Parathyroid adenoma (tissue), 2 donors: ENCODE results near the gene ANGPTL7.

Experiments
- H2AFZ ChIP-seq: fragments of 300-600 bp; sonication (generic); one replicate; pipeline ENCODE4 v1.7.0; 2017; ENCODE audit warnings: antibody characterized with exemption, mild to moderate bottlenecking
- H3K27ac ChIP-seq: fragments of 300-600 bp; sonication (generic); one replicate; pipeline ENCODE4 v1.7.0; 2017
- H3K27me3 ChIP-seq: fragments of 300-600 bp; sonication (generic); one replicate; pipeline ENCODE4 v1.7.0; 2017; ENCODE audit warnings: low read length; ENCODE audit not compliant: control insufficient read depth, insufficient read depth
- H3K36me3 ChIP-seq: fragments of 300-600 bp; sonication (generic); one replicate; pipeline ENCODE4 v1.7.0; 2017; ENCODE audit warnings: low read length; ENCODE audit not compliant: control insufficient read depth, insufficient read depth
- H3K4me1 ChIP-seq: fragments of 300-600 bp; sonication (generic); one replicate; pipeline ENCODE4 v1.7.0; 2017; ENCODE audit warnings: control low read depth
- H3K4me2 ChIP-seq: fragments of 300-600 bp; sonication (generic); one replicate; pipeline ENCODE4 v1.7.0; 2017; ENCODE audit warnings: low read length
- H3K4me3 ChIP-seq: fragments of 300-600 bp; sonication (generic); one replicate; pipeline ENCODE4 v1.7.0; 2017; ENCODE audit warnings: low read depth, low read length
- H3K79me2 ChIP-seq: fragments of 300-600 bp; sonication (generic); one replicate; pipeline ENCODE4 v1.7.0; 2017; ENCODE audit warnings: control low read depth
- H3K9ac ChIP-seq: fragments of 300-600 bp; sonication (generic); one replicate; pipeline ENCODE4 v1.7.0; 2017; ENCODE audit warnings: mild to moderate bottlenecking
- H3K9me3 ChIP-seq: fragments of 300-600 bp; sonication (generic); one replicate; pipeline ENCODE4 v1.7.0; 2017; ENCODE audit warnings: low read length; ENCODE audit not compliant: control insufficient read depth
- TF ChIP-seq, protein P1 (sequence below): fragments of 300-600 bp; sonication (generic); IDR thresholded peaks from one replicate; pipeline ENCODE4 v1.7.0; 2017; ENCODE audit warnings: antibody characterized with exemption, mild to moderate bottlenecking
- donor health status: primary hyperparathyroidism.

Gene ANGPTL7

DNA sequence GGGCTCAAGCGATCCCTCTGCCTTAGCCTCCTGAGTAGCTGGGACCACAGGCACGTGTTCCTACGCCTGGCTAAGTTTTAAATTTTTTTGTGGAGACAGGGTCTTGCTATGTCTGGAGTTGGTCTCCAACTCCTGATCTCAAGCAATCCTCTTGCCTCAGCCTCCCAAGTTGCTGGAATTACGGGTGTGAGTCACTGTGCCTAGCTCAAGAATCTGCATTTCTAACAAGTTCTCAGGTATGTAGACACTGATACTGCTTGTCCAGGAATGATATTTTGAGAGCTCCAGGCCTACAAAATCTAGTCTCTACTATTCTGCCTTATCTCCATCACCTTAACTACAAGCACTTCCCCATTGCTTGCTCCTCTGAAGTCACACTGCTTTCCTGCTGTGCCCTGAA, 22.3 kb downstream of the ANGPTL7 start:
- no peaks in the 10 kb centered on the region for H3K4me1 ChIP-seq
- no peaks in the 10 kb centered on the region for H3K79me2 ChIP-seq
- TF ChIP-seq, protein P1, sequence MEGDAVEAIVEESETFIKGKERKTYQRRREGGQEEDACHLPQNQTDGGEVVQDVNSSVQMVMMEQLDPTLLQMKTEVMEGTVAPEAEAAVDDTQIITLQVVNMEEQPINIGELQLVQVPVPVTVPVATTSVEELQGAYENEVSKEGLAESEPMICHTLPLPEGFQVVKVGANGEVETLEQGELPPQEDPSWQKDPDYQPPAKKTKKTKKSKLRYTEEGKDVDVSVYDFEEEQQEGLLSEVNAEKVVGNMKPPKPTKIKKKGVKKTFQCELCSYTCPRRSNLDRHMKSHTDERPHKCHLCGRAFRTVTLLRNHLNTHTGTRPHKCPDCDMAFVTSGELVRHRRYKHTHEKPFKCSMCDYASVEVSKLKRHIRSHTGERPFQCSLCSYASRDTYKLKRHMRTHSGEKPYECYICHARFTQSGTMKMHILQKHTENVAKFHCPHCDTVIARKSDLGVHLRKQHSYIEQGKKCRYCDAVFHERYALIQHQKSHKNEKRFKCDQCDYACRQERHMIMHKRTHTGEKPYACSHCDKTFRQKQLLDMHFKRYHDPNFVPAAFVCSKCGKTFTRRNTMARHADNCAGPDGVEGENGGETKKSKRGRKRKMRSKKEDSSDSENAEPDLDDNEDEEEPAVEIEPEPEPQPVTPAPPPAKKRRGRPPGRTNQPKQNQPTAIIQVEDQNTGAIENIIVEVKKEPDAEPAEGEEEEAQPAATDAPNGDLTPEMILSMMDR: no peak
- no peak overlapping the region for H2AFZ ChIP-seq
- no peak overlapping the region for H3K9ac ChIP-seq
- H3K27ac ChIP-seq: no peak overlapping the region
- H3K9me3 ChIP-seq: no peaks in the 10 kb centered on the region
- no peaks in the 10 kb centered on the region for H3K27me3 ChIP-seq
- no peaks in the 10 kb centered on the region for H3K36me3 ChIP-seq
- no peak overlapping the region for H3K4me2 ChIP-seq
- H3K4me3 ChIP-seq: no peak overlapping the region

DNA sequence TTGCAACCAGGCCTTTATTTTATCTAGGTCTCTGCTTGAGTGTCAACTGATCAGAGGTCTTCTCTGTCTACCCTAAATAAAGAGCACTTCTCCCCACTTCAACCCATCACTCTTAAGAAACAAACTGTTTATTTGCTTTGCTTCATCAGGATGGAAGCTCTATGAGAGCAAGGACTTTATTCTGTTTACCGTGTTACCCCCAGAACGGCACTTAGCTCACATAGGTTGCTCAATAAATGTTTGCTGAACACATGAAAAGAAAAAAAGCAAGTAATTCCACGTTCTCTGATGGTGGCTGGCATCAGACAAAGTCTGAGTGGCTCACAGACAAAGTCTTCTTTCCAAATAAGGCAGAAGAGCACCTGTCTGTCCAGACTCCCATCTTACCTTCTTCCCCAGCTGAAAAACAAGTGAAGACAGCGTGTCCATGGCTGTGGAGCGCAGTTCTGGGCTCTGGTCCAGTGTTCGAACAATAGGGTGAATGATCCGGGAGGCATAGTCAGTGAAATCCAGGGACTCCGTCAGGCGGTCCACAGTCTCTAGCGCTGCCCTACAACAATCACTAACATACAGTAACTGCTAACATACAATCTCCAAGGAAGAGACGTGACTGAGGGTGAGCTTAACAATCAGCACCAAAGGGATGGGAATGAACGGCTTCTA, 22.9 kb downstream of the ANGPTL7 start:
- no peak overlapping the region for H3K27ac ChIP-seq
- H2AFZ ChIP-seq: no peak overlapping the region
- H3K4me1 ChIP-seq: no peaks in the 10 kb centered on the region
- H3K9me3 ChIP-seq: no peaks in the 10 kb centered on the region
- no peaks in the 10 kb centered on the region for H3K27me3 ChIP-seq
- TF ChIP-seq, protein P1: no peak
- no peaks in the 10 kb centered on the region for H3K36me3 ChIP-seq
- no peak overlapping the region for H3K9ac ChIP-seq
- H3K79me2 ChIP-seq: no peaks in the 10 kb centered on the region
- H3K4me2 ChIP-seq: no peak overlapping the region
- H3K4me3 ChIP-seq: no peak overlapping the region

DNA sequence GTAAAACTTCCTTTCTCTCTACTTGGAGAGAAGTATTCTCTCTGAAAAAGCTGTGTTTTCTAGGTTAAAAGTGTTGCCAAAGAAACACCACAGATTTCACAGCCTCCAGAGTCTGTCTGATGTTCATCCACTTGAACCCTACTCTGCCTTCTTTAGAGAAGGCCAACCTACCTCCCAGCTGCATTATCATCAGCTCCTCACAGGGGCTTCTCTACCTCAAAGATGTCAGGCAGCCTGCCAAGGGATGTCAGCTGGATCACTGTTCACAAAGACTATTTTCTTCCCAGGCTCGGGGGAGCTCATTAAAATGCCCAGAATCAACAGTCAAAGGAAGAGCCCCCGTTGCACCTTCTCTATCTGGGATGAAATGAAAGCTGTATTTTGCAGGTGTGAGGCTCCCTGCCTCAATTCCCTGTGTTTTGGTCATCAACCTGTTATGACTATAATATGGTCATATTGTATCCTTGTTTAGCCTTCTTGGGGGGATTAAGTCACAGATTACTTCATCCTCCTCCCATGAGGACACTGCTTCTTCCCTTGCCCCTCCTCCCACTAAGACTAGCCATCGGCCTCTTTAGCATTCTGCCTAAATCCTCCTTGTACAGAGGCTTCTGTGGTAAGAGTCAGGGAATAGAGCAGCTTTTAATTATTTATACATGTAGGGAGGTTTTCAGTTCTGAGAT, 25.7 kb downstream of the ANGPTL7 start:
- Histone ChIP-seq H3K79me2 (no peaks in the 10 kb centered on the region), H3K27ac (no peak overlapping the region), H3K36me3 (no peaks in the 10 kb centered on the region), H3K27me3 (no peaks in the 10 kb centered on the region), H3K4me1 (no peaks in the 10 kb centered on the region), H3K9ac (no peak overlapping the region), H2AFZ (no peak overlapping the region), H3K4me2 (no peak overlapping the region), H3K9me3 (no peaks in the 10 kb centered on the region), H3K4me3 (no peak overlapping the region)
- TF ChIP-seq, protein P1: no peak

DNA sequence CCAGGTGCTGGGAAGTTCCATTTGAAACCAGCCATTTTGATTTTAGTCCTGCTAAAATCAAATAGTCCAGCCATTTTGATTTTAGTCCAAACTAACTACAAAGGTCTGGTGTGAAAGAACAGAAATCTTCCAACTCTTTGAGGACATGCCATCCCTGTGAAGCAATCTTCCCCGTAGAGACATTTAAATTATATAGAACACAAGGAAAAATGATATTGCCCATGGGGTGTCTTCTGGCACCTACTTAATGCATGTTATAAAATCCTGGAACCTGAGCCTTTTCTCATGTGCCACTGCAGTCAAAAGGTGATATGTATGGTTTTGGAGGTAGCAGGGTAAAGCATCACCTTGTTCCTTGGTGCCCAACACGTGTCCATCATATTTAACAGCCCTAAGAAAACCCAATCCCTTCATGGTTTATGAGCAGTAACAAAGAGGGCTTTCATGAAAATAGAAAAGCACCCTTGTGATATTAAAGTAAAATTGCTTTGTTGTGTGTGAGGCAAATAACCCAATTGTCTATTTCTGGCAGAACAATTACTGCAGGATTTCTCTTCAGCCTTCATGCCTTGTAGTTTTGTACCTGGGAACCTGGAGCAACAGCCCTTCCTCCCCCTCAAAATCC, 26.3 kb downstream of the ANGPTL7 start:
- no peak overlapping the region for H2AFZ ChIP-seq
- no peak overlapping the region for H3K4me3 ChIP-seq
- no peaks in the 10 kb centered on the region for H3K9me3 ChIP-seq
- no peak overlapping the region for H3K27ac ChIP-seq
- H3K79me2 ChIP-seq: no peaks in the 10 kb centered on the region
- no peaks in the 10 kb centered on the region for H3K27me3 ChIP-seq
- no peak overlapping the region for H3K9ac ChIP-seq
- TF ChIP-seq, protein P1: no peak
- no peaks in the 10 kb centered on the region for H3K4me1 ChIP-seq
- H3K36me3 ChIP-seq: no peaks in the 10 kb centered on the region
- no peak overlapping the region for H3K4me2 ChIP-seq
